ENCODE results near the gene DEPDC5.
A peak's percentile ranks its signal among the peaks of the same experiment; 100 is the strongest.
"Not testable (repeated sequence)": the region's sequence is repeated elsewhere in the genome, so short reads cannot be mapped to it uniquely, and the experiment has no call there.

DEPDC5 gene

GRCh38 chr22:31749636-31750364 is 4.0 kb upstream of the DEPDC5 start, which contains the start of gene PRR14L:
PRR14L (minus strand) TSS chr22:31750132; CDS start chr22:31738860, 11,272 bp downstream.
- H3K4me3 ChIP-seq (ENCODE audit: low read length) = peak within 1 kb of the TSS; percentile 80
- peak; percentile 65 for DNase-seq (ENCODE audit: low read depth)
- TF ChIP-seq, protein P1, sequence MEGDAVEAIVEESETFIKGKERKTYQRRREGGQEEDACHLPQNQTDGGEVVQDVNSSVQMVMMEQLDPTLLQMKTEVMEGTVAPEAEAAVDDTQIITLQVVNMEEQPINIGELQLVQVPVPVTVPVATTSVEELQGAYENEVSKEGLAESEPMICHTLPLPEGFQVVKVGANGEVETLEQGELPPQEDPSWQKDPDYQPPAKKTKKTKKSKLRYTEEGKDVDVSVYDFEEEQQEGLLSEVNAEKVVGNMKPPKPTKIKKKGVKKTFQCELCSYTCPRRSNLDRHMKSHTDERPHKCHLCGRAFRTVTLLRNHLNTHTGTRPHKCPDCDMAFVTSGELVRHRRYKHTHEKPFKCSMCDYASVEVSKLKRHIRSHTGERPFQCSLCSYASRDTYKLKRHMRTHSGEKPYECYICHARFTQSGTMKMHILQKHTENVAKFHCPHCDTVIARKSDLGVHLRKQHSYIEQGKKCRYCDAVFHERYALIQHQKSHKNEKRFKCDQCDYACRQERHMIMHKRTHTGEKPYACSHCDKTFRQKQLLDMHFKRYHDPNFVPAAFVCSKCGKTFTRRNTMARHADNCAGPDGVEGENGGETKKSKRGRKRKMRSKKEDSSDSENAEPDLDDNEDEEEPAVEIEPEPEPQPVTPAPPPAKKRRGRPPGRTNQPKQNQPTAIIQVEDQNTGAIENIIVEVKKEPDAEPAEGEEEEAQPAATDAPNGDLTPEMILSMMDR (conservative IDR thresholded peaks at IDR 0.05; ENCODE audit: low read depth, low read length) = peak; percentile 1

- TF ChIP-seq, protein P1 (conservative IDR thresholded peaks at IDR 0.05; ENCODE audit: low read depth, low read length) = no peak
- DNase-seq (ENCODE audit: low read depth) = no peak
- H3K4me3 ChIP-seq (ENCODE audit: low read length) = peak overlapping the region; percentile 80
These were observed 3.2 kb upstream of the DEPDC5 start for GRCh38 chr22:31750365-31751284.

DNA sequence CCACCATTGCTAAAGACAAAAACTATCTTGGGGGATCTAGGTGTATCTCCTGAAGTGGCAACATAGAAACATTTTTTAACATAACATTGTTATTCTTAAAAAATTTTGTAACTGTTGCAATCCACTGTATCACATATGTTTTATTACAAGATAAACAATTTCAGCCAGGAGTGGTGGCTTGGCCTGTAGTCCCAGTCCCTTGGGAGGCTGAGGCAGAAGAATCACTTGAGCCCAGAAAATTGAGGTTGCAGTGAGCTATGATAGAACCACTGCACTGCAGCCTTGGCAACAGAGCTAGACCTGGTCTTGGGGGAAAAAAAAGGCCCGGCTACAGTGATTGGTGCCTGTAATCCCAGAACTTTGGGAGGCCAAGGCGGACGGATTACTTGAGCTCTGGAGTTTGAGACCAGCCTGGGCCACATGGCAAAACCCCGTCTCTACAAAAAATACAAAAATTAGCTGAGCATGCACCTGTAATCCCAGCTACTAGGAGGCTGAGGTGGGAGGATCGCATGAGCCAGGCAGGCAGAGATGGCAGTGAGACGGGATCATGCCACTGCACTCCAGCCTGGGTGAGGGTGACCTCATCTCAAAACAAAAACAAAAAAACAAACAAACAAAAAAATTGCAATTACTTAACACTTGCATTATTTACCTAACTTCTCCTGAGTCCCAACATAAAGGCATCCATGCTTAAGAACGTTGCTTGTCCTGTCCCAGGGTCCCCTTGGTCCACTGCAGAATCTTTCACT is 1.5 kb upstream of the DEPDC5 start:
- no peak overlapping the region for H3K4me3 ChIP-seq (ENCODE audit: low read length)
- DNase-seq (ENCODE audit: low read depth) = no peak
- TF ChIP-seq, protein P1 (conservative IDR thresholded peaks at IDR 0.05; ENCODE audit: low read depth, low read length) = no peak

GRCh38 chr22:31753005-31753633 is 700 bp upstream of the DEPDC5 start:
- TF ChIP-seq, protein P1 (conservative IDR thresholded peaks at IDR 0.05; ENCODE audit: low read depth, low read length) = no peak
- peak overlapping the region; percentile 56 for H3K4me3 ChIP-seq (ENCODE audit: low read length)
- DNase-seq (ENCODE audit: low read depth) = no peak

- peak overlapping the region; percentile 71 for H3K4me3 ChIP-seq (ENCODE audit: low read length)
- TF ChIP-seq, protein P1 (conservative IDR thresholded peaks at IDR 0.05; ENCODE audit: low read depth, low read length) = no peak
- no peak for DNase-seq (ENCODE audit: low read depth)
These were observed 994 bp downstream of the DEPDC5 start for GRCh38 chr22:31754813-31755212.

- TF ChIP-seq, protein P1 (conservative IDR thresholded peaks at IDR 0.05; ENCODE audit: low read depth, low read length) = no peak
- H3K4me3 ChIP-seq (ENCODE audit: low read length) = no peak overlapping the region
- DNase-seq (ENCODE audit: low read depth) = no peak
These were observed 3.4 kb downstream of the DEPDC5 start for GRCh38 chr22:31757265-31757664.

- H3K4me3 ChIP-seq (ENCODE audit: low read length); DNase-seq (ENCODE audit: low read depth): not testable (repeated sequence)
These were observed 5.0 kb downstream of the DEPDC5 start for GRCh38 chr22:31758860-31759259.

All from retinal pigment epithelial cell (primary cell).